HG03469 (cell line): ENCODE results near the gene ACER2.

Experiments
- ATAC-seq: cut with Tn5 transposase; IDR thresholded peaks from one replicate; pipeline ENCODE4 v1.9.1; 2021; ENCODE audit warnings: mild to moderate bottlenecking, moderate library complexity, moderate number of reproducible peaks; ENCODE audit not compliant: unreplicated experiment

Gene ACER2

GRCh38 chr9:19481971-19482404, 73.2 kb downstream of the ACER2 start:
- no peak for ATAC-seq

DNA sequence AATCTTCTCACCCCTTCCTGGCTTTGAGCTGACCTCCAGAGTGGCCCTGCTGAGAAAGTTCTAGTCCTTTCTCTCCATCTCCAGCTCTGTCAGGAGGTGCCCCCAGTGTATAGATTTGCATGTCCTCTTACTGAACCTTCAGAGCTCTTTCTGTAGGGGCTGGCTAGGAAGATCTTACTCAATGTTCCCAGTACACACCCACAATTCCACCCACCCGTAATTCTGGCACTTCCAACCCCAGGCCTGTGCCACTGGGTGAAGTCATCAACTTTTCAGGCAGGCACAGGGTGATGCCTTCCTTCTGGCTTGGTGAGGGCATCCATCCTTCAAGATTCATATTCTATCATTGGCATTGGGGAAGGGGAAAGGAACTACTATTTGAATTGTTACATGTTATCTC, 75.9 kb downstream of the ACER2 start:
- ATAC-seq: no peak

DNA sequence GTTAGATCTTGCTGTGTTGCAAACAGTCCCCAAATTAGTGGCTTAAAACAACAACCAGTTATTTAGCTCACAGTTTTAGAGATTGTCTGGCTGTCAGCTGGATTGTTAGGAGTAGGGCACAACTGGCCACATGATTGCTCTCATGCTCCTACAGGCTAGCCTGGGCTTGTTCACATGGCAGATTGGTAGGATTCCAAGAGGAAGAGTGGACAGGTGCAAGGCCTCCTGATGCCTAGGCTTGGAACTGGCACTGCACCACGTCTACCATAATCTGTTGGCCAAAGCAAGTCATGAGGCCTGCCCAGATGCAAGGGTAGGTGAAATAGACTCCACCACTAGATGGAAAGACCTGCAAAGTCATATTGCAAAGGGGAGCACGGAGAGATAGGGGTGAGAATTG, 76.4 kb downstream of the ACER2 start:
- ATAC-seq: no peak

- ATAC-seq: no peak
Measured at GRCh38 chr9:19486803-19487202, 78.0 kb downstream of the ACER2 start.

DNA sequence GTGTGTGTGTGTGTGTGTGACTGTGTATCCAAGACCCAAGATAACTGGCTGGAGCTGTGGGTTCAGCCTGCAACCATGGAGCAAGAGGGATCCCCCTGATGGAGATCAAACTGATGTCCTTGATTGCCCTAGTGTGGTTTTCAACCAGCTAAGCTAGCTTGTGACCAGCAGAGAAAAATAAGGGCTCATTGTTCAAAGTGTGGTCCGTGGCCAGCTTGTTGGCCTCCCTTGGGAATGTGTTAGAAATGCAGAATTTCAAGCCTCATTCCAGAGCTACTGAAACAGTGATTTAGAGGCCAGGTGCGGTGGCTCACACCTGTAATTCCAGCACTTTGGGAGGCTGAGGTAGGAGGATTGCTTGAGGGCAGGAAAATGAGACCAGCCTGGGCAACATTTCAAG, 79.9 kb downstream of the ACER2 start:
- no peak for ATAC-seq

DNA sequence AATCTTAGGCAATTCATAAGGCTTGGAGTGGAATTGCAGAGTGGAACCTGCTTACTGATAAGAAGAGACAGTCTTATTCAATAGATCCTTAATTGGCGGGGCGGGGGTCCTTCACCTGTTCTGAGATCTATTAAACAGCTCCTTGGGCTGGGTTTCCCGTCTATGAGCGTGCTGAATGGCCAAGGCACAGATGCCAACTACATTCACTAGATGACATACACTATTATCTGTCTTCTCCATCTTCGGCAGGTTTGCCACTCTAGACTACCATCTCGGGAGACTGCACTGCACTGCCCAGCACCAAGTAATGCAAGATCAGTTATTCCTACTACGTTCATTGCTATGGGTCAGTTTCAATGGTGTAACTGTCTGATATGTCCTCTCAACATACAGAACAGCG, 81.5 kb downstream of the ACER2 start:
- ATAC-seq: no peak

GRCh38 chr9:19490828-19491227, 82.0 kb downstream of the ACER2 start:
- ATAC-seq: no peak

DNA sequence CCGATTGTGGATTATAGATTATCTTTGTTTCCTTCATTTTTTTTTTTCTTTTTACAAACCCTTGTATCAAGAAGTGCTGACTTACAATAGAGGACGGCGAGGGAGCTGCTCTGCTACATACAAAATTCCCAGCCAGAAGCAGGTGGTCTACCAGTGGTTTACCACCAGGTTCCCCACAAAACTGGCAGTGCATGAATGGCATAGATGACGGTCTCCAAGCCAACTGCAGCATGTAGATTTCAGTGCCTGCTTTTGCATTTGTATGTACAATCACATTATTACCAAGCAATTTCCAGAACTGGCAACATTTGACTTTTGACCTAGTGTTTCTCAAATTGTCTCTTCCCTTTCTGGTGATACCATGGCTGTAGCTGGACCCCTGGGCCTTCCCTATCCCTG, 84.0 kb downstream of the ACER2 start:
- no peak for ATAC-seq

GRCh38 chr9:19493174-19493811, 84.5 kb downstream of the ACER2 start:
- ATAC-seq: peak; percentile 71

DNA sequence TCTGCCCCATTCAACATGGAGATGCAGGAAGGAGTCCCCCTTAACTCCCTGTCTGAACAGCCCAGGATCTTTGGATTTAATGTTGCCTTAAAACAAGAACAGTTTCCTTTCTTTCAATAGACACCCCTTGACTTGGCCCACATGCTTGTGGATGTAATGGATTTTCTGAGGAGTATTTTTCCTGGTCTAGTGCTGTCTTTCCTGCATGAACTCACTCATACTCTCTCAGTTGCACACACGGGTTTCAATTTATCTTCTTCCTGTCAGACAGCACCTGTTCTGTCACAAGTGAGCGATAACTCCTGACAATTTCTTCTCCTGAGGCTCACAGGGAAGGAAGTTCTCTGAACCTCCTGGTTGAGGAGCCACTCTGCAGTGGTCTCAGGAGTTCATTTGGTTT, 85.1 kb downstream of the ACER2 start:
- ATAC-seq: no peak

DNA sequence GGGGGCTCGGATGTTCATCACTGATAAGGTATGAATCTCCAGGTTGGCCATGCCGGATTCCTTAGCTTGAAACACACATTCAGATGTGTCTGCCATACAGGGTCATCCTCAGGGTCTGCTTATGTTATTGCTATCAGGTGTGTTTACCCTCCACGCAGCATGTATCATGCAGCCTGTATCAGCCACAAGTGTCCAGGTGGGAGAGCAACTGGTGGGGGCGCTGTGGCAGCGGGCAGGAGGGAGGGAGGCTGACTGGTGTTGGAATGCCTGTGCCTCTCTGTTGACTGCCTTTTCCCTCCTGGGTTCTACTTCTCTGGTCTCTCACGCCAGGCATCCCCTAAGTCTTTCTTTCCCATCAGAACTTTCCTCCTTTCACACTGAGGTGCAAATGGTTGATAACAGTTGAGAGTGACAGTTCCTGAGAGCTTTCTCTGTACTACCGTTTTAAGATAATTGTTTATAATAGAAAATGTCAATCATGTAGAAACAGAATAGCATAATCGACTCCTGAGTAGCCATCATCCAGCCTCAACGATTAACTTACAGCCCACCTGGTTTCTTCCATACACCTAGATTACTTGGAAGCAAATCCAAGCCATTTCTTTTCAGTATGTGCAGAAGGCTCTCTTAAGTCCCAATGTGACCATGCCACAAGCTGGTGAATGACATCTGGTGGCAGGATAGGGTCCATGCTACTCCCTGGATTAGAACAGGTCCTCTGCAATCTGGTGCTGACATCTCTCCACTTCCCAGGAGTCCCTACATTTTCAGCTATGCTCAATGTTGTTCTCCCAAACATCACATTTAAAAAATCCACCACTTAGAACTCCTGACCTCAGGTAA, 86.6 kb downstream of the ACER2 start:
- no peak for ATAC-seq

DNA sequence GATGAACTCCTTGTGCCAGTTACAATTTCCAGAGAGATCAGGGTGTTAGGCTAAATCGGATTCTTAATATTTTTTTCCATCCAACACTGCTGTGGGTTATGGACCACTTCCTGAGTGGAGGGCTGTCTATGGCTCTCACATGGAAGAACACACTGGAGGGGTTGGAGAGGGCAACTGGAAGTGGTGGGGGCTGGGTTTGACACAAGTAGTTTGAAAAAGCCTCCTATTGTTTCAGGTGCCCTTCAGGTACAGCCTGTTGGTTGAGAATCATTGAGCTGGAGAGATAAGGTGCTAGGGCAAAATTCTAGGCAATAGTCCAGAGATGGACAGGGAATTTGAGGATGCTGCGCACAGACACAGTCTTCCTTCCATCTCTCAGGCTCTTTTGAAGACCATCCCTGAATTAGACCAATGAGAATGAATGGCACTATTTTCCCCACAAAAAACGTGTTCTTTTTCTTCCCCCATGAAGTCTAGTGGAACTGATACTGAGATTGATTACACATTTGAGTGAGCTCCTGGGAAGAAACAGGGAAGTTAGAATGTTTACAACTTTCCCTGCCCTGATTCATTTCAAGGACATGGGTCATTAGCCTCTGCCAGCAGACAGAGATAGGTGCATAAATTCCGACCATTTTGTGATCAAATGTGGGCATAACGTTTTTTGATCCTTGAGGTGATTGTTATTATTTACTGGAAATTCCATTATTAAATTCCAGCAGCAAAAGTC, 87.7 kb downstream of the ACER2 start:
- ATAC-seq: no peak

DNA sequence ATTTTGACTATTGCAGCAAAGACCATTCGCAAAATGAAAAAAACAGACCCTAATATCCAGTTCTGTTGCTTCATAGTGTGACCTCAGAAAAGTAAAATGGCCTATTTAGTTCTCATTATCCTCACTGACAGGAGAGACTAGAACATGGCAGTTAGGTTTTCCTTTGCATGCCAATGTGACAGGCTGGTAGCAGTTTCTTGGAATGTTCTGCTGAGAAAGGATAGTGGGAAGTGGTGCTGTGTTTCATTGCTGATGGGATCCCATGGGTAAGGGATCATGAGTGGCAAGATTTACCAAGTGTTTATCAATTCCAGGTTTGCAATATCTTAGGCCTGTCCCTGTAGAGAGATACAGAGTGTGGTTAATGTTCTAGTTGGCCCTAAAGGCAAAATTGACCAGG, 88.5 kb downstream of the ACER2 start:
- no peak for ATAC-seq

- no peak for ATAC-seq
Measured at GRCh38 chr9:19498015-19498414, 89.2 kb downstream of the ACER2 start.
